Amniotic epithelial cell (primary cell): ENCODE results near the gene TTYH2.
A peak's percentile ranks its signal among the peaks of the same experiment; 100 is the strongest.

ENCODE experiments used
- DNase-seq: peaks from one replicate; pipeline ENCODE4 v3.0.0-alpha.2; 2010; ENCODE audit warnings: low read depth

TTYH2 gene

DNA sequence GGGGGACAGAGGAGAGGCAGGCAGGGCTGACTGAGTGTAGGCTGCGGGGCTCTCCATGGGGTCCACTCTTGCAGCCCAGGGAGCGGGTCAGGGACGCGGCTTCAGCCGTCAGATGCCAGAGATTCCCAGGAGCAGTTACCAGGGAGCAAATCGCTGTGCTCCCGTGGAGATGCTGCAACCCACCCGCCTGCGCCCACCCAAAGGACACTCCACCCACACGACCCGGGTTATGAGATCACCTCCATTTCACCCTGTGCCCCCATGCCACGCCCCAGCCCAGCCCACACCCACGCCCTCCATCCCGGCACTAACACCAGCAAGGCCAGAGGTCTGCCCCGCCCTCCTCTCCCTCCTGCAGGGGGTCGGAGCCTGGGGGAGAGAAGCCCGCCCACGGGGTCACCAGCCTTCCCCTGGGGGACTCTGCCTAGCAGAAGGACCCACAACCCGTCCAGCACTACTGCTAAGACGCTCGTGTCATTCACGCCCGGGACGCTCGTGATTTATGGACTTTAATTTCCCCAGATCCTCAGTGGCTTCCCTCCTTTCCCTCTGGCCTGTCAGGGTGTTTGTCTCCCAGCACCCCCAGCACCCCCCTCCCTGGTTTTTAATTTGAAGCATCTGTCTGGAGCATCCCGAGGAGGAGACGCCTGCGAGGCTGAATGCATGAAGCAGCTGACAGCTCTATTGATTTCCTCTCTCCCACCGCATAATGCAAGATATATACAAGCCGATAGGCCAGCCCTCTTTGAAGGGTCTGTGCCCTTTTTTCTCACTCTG is 16.6 kb upstream of the TTYH2 start:
- no peak for DNase-seq

DNA sequence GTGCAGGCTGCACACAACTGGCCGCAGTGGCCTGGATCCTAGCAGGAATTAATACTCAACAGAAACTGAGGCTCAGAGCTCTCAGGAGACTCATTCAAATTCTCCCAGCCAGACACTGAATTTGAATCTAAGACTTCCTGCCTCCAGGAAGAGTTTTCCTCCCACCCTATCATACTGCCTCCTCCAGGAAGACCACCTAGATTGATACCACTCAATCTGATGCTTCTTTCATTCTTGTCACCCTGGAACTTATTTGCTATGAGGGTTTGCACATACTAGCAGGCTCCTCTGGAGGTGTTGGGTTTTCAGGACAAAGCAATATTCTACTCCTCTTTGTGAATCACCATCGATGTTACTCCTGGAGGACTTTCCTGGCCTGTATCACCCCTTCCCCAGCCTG is 15.6 kb upstream of the TTYH2 start:
- no peak for DNase-seq

DNA sequence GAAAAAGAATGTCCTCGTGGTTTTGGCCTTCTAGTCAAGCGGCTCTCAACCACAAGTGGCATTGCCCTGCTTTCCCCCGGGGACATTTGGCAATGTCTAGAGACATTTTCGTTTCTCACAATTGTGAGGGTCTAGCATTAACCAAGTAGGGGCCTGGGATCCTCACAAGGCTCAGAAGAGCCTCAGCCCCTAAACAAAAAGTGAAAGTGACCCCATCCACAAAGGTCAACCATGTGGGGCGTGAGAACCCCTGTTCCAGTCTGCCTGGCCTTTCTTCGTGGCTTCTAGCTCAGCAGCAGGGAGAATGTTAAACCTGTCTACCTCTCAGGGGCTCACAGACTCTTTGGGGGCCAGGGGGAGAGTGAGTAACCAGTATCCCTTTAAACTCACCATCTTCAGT is 14.7 kb upstream of the TTYH2 start:
- DNase-seq: no peak

DNA sequence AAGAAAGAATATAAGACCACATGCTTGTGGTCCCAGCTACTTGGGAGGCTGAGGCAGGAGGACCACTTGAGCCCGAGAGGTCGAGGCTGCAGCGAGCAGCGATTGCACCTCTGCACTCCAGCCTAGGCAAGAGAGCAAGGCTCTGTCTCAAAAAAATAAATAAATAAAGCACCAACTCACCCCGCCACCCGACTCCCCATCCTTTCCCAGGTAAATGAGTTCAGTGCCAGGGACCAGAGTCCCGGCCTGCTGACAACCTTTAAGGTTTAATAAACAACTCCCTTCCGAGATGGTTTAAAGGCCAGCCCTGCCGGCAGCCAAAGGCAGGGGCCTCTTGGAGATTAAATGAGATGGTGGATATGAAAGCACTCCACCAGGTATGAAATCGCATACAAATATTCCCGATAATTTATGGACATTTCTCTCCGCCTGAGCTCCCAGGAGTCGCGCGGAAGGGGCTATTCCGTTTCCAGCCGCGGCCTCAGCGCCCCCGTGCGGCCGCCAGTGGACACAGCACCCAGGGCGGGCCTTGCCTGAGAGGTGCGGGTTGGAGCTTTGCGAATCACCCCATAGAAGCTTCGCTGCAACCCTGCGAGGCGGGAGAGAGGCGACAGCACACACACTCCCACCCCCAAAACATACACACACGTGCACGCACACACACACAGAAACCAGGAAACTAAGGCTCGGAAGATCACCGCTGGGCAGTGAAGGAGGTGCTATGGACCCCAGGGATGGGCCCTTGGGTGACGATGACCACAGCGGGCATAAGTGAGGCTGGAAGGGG is 13.9 kb upstream of the TTYH2 start:
- peak; percentile 25 for DNase-seq

DNA sequence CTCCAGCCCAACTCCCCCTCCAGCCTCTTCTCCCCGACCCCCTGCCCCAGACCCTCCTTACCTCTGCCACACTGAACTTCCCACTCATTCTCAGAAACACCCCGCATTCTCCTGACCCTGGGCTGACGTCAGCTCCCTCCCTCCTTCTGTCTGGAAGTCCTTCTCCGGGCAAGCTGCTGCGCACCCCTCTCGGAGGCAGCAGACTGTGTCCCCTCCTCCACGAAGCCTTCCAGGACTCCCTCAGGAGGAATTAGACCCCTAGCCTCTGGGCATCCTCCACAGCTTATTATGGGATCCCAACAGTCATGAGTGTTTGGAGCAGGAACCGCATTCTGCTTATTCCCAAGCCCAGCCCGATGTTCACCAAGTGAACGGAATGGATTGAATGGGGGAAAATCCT is 13.3 kb upstream of the TTYH2 start:
- no peak for DNase-seq

DNA sequence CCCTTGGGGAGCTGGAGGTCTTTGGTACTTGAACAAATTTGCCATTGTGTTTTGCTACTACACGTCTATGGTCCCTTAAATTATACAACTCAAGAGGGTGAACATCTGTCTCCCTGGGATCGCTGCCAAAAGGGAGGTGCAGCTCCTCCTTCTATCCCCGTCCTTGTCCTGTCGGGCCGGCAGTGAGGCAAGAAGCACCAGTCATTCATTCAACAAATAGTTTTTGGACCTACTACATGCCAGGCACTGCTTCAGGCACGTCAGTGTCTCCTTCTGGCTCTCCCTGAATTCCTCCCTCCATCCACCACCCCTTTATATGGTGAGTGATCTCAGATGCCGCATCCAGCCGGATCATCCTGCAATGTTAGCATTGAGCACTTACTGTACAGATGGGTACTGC is 12.1 kb upstream of the TTYH2 start:
- no peak for DNase-seq

DNA sequence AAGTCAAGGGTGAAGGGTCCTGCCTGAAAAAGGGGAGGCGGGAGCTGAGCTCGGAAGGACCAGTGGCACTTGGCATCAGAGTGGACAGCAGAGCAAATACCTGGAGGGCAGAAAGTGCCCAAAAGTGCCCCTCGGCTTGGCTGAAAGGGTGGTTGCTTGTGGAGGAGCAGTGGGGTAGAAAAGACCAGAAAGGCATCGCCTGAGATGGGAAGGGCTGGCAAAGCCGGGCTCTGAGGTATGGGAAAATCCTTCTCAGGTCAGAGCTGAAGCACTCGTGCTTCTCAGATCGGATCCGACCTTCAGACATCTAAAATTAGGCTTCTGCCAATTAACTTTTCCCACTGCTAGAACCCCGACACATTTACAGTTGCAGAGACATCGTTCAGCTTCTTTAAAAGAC is 11.4 kb upstream of the TTYH2 start:
- no peak for DNase-seq

DNA sequence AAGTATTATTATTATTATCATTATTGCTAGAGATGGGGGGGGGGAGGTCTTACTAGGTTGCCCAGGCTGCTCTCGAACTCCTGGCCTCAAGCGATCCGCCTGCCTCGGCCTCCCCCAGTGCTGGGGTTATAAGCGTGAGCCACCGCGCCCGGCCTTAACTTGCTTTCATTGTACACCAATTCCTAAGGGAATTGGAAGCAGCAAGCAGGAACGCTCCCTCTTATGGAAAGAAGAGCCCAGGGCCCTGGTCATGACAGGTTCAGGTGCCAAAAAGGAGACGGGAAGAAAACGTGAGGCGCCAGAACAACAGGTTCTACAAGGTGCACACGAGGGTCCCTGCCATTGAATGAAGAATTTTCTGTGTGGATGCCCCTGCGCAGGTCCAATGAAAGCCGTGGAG is 10.4 kb upstream of the TTYH2 start:
- no peak for DNase-seq

DNA sequence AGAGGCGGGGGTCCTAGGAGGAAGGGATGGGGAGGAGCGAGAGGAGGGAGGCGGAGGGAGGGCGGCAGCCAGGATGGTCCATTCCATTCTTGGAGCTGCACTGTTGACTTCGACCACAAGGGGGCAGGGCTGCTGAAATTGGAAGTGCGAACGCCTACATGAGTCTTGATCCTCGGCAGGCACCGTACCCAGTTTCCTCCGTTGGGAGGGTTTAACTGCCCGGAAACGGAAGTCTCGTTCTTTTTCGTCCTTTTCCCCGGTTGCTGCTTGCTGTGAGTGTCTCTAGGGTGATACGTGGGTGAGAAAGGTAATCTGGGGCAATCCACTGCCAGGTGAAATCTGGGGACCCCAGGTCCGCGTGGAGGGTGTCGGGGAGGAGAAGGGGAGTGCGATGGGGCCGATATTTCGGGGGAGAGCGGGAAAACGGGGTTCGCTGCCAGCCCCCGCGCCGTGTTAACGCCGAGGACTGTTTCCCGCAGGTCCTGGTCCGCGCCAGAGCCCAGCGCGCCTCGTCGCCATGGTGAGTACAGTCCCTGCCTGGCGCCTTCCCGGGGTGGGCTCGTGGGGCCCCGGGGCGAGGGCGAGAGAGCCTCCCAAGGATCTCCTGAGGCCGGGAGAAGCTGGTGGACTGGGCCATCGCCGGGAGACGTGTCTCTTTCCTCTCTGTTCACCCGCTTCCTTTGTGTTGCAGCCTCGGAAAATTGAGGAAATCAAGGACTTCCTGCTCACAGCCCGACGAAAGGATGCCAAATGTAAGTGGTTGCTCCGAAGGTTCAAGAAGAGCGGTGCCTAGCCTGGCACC is 9.7 kb upstream of the TTYH2 start, which contains the start of gene RPL38:
RPL38 (plus strand) TSS at position 240 of the 802 bp plus-strand sequence; CDS start at position 518, 278 bp downstream.
- DNase-seq: peak; percentile 97

DNA sequence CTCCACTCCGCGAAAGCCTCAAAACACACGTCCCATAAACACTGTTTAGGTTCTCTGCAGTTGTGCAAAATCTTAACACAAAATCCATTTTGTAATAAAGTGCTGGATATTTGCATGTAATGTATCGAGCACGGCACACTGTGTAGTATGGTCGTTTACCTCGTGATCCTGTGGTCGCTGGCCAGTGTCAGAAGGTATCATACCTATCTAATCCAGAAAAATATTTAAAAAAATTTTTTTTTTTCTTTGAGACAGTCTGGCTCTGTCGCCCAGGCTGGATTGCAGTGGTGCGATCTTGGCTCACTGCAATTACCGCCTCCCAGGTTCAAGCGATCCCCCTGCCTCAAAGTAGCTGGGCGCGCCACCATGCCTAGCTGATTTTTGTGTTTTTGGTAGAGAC is 8.9 kb upstream of the TTYH2 start:
- DNase-seq: no peak

DNA sequence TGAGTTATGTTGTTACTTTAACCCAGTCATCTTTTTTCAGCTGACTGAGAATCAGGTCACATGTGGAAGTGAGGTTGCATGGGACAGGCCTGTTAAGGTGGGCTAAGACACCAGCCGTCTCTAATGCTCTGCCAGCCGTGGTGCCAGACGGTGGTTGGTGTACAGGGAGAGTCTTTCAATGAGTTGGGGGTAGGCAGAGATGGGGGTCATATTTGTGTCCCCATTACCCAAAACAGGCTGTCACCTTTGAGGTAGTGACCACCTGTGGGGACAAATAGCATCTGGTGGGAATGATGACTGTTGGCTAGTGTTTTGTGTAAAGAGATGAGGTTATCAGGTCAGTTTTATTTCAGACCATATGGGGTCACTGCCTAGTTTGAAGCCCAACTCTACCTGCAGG is 8.1 kb upstream of the TTYH2 start:
- no peak for DNase-seq

DNA sequence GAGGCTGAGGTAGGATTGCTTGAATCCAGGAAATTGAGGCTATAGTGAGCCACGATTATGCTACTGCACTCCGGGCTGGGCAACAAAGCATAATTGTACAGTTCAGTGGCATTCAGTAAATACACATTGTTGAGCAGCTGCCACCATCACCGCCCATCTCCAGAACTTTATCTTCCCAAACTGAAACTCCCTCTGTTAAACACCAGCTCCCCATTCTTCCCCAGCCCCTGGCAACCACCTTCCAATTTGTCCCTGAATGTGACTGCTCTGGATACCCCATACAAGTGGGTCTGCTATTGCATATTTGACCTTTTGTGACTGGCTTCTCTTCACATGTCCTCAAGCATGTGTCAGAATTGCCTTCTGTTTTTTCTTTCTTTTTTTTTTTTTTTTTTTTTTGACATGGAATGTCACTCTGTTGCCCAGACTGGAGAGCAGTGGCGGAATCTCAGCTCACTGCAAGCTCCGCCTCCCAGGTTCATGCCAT is 7.0 kb upstream of the TTYH2 start:
- DNase-seq: no peak

DNA sequence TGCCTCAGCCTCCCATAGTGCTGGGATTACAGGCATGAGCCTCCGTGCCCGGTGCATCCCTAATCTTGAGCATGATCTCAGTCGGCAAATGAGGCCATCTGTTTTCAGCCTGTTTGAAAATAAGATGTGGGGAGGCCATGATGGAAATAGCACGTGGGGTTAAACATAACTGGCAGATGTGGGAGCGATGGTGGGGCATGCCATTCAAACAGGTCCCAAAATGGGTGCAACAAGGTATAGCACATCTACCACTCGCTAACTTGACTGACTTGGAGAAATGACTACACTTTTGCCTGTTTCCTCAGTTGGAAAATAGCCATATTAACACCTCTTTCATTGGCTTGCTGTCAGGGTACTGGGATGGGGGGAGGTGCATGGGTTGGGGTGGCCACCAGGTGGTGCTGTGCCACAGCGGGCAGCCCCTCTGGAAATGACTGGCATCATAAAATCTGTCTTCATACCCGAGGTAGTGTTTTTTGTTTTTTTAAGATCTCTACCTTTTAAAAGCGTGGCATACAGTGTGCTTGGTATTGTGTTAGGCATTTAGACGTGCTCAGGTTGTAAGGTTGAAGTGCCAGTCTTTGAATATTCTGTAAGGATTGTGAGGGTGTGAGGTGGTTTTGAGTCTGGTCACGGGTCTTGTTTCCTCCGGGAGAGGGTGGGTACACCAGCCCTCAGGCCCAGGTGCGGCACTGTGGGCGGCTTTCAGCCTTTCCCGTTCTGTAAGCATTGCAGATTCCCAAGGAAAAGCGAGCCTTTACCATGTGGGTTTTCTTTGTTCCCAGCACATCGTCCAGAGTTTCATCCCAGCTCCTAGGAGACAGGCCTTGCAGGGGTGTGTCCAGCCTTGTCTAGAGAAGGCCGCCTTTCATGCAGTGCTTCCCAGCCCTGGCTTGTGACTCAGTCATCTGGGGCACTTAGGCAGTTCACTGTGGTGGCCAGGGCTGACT is 2.9 kb upstream of the TTYH2 start:
- peak; percentile 60 for DNase-seq

DNA sequence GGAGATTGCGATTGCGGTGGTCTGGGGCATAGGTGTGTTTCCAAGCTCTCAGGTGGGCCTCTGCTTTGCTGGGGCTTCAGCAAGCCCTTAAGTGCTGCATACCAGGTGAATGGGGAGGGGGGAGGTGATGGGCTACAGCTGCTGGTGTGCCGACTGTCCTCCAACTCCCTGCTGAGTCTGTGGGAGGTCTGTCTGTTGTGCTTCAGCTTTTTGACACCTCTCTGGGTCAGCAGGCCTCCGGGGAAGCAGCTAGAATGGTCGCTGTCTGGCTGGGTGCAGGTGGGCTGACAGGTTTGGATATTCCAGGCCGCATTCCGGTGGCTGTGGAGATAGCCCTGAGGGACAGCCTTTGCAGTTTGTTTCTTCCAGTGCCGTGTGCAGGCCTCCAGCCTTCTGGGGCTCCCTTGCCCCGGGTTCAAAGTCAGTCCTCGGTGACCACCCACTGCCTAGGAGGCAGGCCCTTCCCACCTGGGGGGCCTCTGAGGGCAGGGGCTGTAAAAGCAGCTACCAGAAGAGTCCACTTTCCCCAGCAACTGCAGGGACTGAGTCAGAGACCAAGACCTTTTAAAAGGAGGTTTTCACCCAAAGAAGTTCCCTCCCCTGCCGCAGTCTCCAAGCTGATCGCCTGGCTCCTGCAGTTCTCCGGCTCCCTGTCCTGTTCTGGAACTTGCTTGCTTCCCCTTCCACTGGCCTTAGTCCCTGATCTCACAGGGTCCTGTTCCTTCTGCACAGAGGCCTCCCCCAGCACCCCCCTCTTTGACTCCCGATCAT is 2.0 kb upstream of the TTYH2 start:
- DNase-seq: peak; percentile 24

DNA sequence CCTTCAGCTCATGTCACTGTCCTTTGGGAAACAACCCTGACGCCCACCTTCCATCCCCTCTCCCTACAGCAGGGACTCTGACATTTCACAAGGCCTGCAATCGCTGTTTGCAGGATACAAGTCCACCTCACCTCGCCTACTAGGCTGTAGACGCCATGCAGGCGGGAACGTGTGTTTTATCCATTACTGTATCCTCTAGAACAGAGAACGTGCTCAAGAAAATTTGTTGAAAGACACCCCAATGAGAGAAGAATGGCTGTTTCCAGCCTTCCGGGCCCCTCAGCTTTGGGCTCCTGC is 1.5 kb upstream of the TTYH2 start:
- DNase-seq: peak; percentile 22

DNA sequence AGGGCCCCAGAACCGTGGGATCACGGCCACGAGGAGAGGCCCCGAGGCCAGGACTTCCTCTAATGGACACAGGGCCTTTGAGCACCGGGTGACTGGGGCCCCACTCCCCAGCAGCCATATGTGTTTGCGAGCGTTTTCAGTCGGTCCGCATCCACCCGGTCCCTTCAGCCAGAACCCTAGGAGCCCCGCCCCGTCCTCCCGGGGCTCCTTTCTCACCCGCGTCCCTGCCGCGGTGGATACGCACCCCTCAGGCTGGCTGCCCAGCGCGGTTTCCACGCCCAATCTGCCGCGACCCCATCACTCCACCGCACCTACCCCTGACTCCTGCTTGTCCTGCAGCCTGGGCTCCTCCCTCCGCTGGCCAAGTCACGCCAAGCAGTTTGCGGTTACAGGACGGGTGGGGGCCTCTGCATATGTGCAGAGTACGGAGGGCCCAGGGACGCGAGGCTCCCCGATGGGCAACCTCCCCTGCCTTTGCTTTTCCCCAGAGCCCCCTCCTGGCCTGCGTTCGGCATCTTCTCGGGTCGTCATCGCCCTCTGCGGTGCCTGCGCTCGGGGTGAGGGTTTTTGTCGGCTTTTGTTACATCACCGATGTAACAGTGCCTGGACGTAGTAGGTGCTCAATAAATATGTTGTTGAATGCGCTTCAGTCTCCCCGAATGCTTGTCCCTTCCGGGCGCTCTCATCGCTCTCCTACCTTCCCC is 1.0 kb upstream of the TTYH2 start:
- DNase-seq: no peak

DNA sequence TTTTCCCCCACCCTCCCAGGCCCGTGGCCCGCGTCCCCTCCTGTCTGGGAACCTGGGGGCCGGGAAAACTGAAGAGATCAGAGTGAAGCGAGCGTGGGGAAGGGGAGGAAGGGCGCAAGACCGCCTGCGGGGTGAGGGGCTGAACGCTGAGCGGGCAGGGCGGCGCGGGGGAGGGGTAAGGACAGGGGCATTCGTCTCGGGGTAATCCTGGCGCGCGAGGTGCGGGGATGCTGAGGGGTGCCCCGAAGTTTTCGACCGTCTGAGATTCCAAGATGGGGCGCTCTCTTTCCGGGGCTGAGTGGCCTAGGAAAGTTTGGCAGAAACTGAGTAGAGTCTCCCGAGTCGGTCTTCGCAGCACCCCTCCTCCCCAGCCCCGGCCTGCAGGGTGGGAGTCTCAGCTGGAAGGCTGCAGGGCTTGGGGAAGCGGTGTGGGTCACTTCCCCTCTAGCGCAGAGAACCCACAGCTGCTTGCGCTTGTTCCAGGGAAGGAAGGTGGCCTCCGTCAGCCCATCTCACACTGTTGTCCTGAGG is 555 bp downstream of the TTYH2 start:
- no peak for DNase-seq

DNA sequence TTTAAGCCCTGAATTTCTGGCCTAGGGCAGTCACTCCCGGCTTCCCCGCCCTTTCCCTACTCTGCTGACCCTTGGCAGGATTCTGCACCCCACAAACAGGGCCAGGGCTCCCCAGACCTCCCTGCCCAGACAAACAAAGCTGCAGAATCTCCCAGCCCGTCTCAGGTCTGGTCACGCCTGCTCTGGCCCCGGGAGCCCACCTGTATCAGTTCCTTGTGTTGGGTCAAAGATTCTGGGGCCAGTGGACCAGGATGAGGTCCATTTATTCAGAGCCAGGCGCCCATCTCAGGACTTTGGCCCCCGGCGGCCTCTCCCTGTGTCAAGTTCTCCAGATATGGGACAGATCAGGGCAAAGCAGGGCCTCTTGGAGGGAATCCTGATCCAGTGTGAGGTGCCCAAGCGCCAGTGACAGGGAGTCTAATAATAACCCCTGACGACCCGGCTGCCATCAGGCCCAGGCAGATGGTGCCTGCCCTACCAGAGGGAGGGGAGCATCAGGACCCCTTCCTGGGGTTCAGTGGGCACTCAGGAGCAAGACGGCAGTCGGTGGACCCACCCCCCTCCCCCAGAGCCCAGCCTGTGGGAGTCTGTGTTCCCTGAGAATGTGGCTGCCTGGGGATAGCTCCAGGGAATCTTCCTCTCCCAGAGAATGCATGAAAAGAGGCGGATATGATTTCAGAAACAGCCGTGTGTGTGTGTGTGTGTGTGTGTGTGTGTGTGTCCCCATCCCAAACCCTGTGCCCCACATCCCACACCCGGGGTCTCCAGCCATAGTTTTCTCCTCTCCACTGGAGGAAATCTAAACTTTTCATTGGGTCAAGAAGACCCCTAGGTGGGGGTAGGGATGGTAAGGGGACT is 1.3 kb downstream of the TTYH2 start:
- no peak for DNase-seq

DNA sequence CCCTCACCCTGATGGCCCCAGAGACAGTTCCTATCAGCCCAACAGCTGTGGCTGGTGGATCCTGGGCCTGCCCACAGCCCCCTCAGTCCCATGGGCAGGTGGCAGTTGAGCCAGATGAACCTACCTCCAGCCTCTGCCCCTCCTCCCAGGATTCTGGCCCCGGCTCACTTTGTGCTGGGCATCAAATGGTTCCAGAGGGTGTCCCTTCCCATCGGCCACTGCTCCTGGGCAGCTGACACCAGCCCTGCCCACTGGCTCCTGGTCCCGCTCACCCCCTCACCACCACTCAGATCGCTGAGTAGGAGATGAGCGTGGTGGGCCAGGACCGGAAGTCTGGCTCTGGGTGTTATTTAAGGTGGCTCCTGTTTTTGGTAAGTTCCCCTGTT is 2.0 kb downstream of the TTYH2 start:
- no peak for DNase-seq
